ENCODE data around the gene MAD1L1. TPM values are rescaled to one million over a fixed set of nuclear protein-coding genes. Genes with fewer than 3 reads are reported as not detected.

The MAD1L1 gene
- total and polyA plus RNA-seq, 2 donors (not counting 3 experiments of a cell fraction or from before 2014, with no cell fraction given) = 34.1 to 42.3 TPM

DNA sequence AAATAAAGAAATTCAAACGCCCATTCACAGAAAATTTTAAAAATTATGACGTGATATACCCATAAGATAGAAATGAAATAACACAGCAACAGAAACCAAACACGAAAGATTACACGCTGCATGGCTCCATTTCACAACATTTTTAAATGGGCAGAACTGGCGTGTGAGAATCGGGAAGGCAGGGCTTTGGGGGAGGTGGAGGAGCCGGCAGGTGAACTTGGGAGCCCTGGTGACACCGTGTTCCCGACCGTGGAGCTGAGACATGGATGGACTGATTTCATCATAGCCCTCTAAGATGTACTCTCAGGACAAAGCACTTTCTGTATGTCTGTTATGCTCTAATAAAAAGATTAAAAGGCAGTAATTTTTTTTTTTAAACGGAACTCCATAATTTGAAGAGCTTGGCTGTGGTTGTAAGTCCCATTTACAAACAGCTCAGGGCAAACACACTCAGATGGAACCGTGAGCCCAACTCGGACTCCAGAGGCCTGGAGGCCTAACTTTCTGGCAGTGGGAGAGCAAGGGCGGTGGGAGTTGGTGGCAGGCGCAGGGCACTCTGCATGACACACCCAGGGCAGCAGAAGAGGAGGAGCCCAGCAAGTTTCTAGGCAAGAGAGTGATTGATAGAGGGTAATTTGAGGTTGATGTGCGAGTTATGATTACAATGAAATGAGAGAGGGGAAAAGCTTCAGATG lies 203.4 kb downstream of the MAD1L1 start:
- H4K20me1 ChIP-seq (replicated peaks; ENCODE audit: control insufficient read depth, extremely low read depth, insufficient read depth, low read length) = no peaks in the 10 kb centered on the region
- no peak overlapping the region for H3K9ac ChIP-seq (replicated peaks; ENCODE audit: extremely low read depth, insufficient read depth, low read length)
- H3K79me2 ChIP-seq (ENCODE audit: control insufficient read depth, insufficient read depth, low read length) = no peaks in the 10 kb centered on the region
- no peaks in the 10 kb centered on the region for H3K27me3 ChIP-seq (ENCODE audit: control insufficient read depth in 2 of 2, insufficient read depth in 2 of 2, low read length in 2 of 2)
- H3K36me3 ChIP-seq (ENCODE audit: control insufficient read depth in 2 of 2, extremely low read depth in 1 of 2, insufficient read depth in 2 of 2, low read length in 2 of 2) = no peaks in the 10 kb centered on the region
- H3K27ac ChIP-seq (ENCODE audit: insufficient read depth, low read depth, low read length) = no peak overlapping the region
- H3K4me3 ChIP-seq (replicated peaks in 1 of 3; ENCODE audit: insufficient read depth in 1 of 3, low read depth in 1 of 3, low read length in 3 of 3) = no peak overlapping the region
- H2AFZ ChIP-seq (ENCODE audit: low read depth, low read length) = no peak overlapping the region
- no peaks in the 10 kb centered on the region for H3K4me1 ChIP-seq (ENCODE audit: control insufficient read depth, extremely low read depth, insufficient read depth, low read length)
- intact Hi-C loops (cut with micrococcal nuclease) = no loop called here
- ChIA-PET POLR2A (no interaction called here), CTCF (no interaction called here)
- H3K4me2 ChIP-seq (ENCODE audit: insufficient read depth, low read length) = no peak overlapping the region
- DNase-seq (ENCODE audit: low read depth, low spot score) = no peak
- no peaks in the 10 kb centered on the region for H3K9me1 ChIP-seq (replicated peaks; ENCODE audit: control insufficient read depth, extremely low read depth, insufficient read depth, low read length)
- BruUV-seq (replicated peaks) = no TSS peak
- no peak for FAIRE-seq
- TF ChIP-seq EZH2 (IDR thresholded peaks at IDR 0.05; ENCODE audit: borderline replicate concordance, low read depth, low read length, severe bottlenecking) = no peak
- TF ChIP-seq FOS (IDR thresholded peaks at IDR 0.05; ENCODE audit: borderline replicate concordance, insufficient read depth, low read length) = no peak
- no peak for TF ChIP-seq MYC (IDR thresholded peaks at IDR 0.05; ENCODE audit: low read depth, low read length)
- TF ChIP-seq POLR2AphosphoS5 (IDR thresholded peaks at IDR 0.05; ENCODE audit: insufficient read depth, low read depth, low read length) = no peak
- TF ChIP-seq, protein P1, sequence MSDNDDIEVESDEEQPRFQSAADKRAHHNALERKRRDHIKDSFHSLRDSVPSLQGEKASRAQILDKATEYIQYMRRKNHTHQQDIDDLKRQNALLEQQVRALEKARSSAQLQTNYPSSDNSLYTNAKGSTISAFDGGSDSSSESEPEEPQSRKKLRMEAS (IDR thresholded peaks at IDR 0.05; ENCODE audit: insufficient read depth, insufficient read length) = no peak
- TF ChIP-seq, protein P2, sequence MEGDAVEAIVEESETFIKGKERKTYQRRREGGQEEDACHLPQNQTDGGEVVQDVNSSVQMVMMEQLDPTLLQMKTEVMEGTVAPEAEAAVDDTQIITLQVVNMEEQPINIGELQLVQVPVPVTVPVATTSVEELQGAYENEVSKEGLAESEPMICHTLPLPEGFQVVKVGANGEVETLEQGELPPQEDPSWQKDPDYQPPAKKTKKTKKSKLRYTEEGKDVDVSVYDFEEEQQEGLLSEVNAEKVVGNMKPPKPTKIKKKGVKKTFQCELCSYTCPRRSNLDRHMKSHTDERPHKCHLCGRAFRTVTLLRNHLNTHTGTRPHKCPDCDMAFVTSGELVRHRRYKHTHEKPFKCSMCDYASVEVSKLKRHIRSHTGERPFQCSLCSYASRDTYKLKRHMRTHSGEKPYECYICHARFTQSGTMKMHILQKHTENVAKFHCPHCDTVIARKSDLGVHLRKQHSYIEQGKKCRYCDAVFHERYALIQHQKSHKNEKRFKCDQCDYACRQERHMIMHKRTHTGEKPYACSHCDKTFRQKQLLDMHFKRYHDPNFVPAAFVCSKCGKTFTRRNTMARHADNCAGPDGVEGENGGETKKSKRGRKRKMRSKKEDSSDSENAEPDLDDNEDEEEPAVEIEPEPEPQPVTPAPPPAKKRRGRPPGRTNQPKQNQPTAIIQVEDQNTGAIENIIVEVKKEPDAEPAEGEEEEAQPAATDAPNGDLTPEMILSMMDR (IDR thresholded peaks at IDR 0.05; ENCODE audit: extremely low read depth in 1 of 2, insufficient read depth in 1 of 2, low read depth in 1 of 2, low read length in 2 of 2) = no peak
- TF ChIP-seq JUN (IDR thresholded peaks at IDR 0.05; ENCODE audit: borderline replicate concordance, insufficient read depth, insufficient read length, low read depth) = no peak
- TF ChIP-seq GATA2 (IDR thresholded peaks at IDR 0.05; ENCODE audit: insufficient read depth, insufficient read length, low read depth, low read length) = no peak
- no peak for TF ChIP-seq POLR2A (IDR thresholded peaks at IDR 0.05; ENCODE audit: low read depth, low read length)
- dilution Hi-C loops (cut with MboI; ENCODE audit: extremely low pct_ligation_motif_present, low sequenced_read_pairs) = no loop called here
- H3K9me3 ChIP-seq (replicated peaks; ENCODE audit: control insufficient read depth, insufficient read depth, low read length) = peaks cover 6% of the 10 kb centered on the region
